ENCODE results near the gene COX6A2.

- no peak for TF ChIP-seq CTCF (IDR thresholded peaks at IDR 0.05; ENCODE audit: insufficient read depth, low read length, poor library complexity, severe bottlenecking)
- TF ChIP-seq EZH2phosphoT487 (conservative IDR thresholded peaks at IDR 0.05; ENCODE audit: low read length): no peak
Observed at GRCh38 chr16:31403590-31404352, 24.4 kb downstream of the COX6A2 start.
